Liver (tissue), 9 donors: ENCODE results near the gene TMEM269. TPM values are rescaled to one million over a fixed set of nuclear protein-coding genes. Genes with fewer than 3 reads are reported as not detected.

Experiments
- DNase-seq: peaks from one replicate; pipeline ENCODE4 v3.0.0-alpha.2; 2017; ENCODE audit warnings: low spot score
- H3K27ac ChIP-seq, 2 donors: one replicate each; pipeline ENCODE4 v1.7.0; 2013; ENCODE audit warnings: inconsistent platforms in 2 of 2, low read length in 2 of 2, control low read depth in 1 of 2, low read depth in 1 of 2, mild to moderate bottlenecking in 1 of 2
- H3K27me3 ChIP-seq, 4 donors: one replicate each; pipeline versions ENCODE4 v1.6.1 to v1.7.0; 2013; ENCODE audit warnings: low read length in 3 of 4, inconsistent platforms in 1 of 4, mild to moderate bottlenecking in 1 of 4, moderate library complexity in 1 of 4; ENCODE audit not compliant: control insufficient read depth in 4 of 4, insufficient read depth in 4 of 4
- H3K36me3 ChIP-seq, 4 donors: one replicate each; pipeline versions ENCODE4 v1.6.1 to v1.7.0; 2013; ENCODE audit warnings: low read length in 3 of 4, mild to moderate bottlenecking in 3 of 4, low read depth in 1 of 4, moderate library complexity in 1 of 4; ENCODE audit not compliant: control insufficient read depth in 4 of 4, insufficient read depth in 3 of 4
- H3K4me1 ChIP-seq, 4 donors: one replicate each; pipeline versions ENCODE4 v1.6.1 to v1.7.0; 2013; ENCODE audit warnings: low read length in 3 of 4, mild to moderate bottlenecking in 3 of 4, moderate library complexity in 1 of 4; ENCODE audit not compliant: control insufficient read depth in 4 of 4, insufficient read depth in 4 of 4
- H3K4me3 ChIP-seq, 3 donors: one replicate each; pipeline versions ENCODE4 v1.6.1 to v1.7.0; 2013; ENCODE audit warnings: low read length in 3 of 3, control low read depth in 1 of 3, low read depth in 1 of 3, mild to moderate bottlenecking in 1 of 3
- H3K9ac ChIP-seq, 2 donors: one replicate each; pipeline ENCODE4 v1.7.0; 2013; ENCODE audit warnings: low read length in 2 of 2, mild to moderate bottlenecking in 2 of 2, moderate library complexity in 2 of 2, control low read depth in 1 of 2, low read depth in 1 of 2
- H3K9me3 ChIP-seq, 4 donors: one replicate each; pipeline versions ENCODE4 v1.6.1 to v1.7.0; 2013; ENCODE audit warnings: low read length in 3 of 4; ENCODE audit not compliant: control insufficient read depth in 4 of 4
- ATF3 ChIP-seq: IDR thresholded peaks from 2 replicates; pipeline ENCODE4 v1.6.1; 2016; ENCODE audit warnings: antibody characterized with exemption
- CTCF ChIP-seq: fragments of 150-350 bp; IDR thresholded peaks from 2 replicates; pipeline ENCODE4 v1.5.1; 2017; ENCODE audit warnings: improper control_type of control experiment, low read depth, low read length; ENCODE audit not compliant: missing input control
- EGR1 ChIP-seq, 2 donors: IDR thresholded peaks; 2 replicates each; pipeline ENCODE4 v1.6.1; 2016 to 2018; ENCODE audit warnings: antibody characterized with exemption in 2 of 2, low read depth in 2 of 2
- FOXA1 ChIP-seq: IDR thresholded peaks from 2 replicates; pipeline ENCODE4 v1.6.1; 2016; ENCODE audit warnings: antibody characterized with exemption
- FOXA2 ChIP-seq: IDR thresholded peaks from 2 replicates; pipeline ENCODE4 v1.6.1; 2016; ENCODE audit warnings: antibody characterized with exemption
- GABPA ChIP-seq, 2 donors: IDR thresholded peaks in 1 of 2; conservative IDR thresholded peaks in 1 of 2; 2 replicates each; pipeline ENCODE4 v1.6.1; 2016; ENCODE audit warnings: antibody characterized with exemption in 2 of 2, mild to moderate bottlenecking in 1 of 2, moderate library complexity in 1 of 2
- HNF4A ChIP-seq, 2 donors: conservative IDR thresholded peaks; 2 replicates each; pipeline ENCODE4 v1.6.1; 2016; ENCODE audit warnings: antibody characterized with exemption in 2 of 2, mild to moderate bottlenecking in 2 of 2
- HNF4G ChIP-seq: IDR thresholded peaks from 2 replicates; pipeline ENCODE4 v1.6.1; 2016; ENCODE audit warnings: antibody characterized with exemption
- JUND ChIP-seq, 2 donors: IDR thresholded peaks; 2 replicates each; pipeline ENCODE4 v1.6.1; 2016; ENCODE audit warnings: antibody characterized with exemption in 2 of 2
- MAX ChIP-seq: IDR thresholded peaks from 2 replicates; pipeline ENCODE4 v1.6.1; 2016; ENCODE audit warnings: antibody characterized with exemption
- NR2F2 ChIP-seq: IDR thresholded peaks from 2 replicates; pipeline ENCODE4 v1.6.1; 2016; ENCODE audit warnings: antibody characterized with exemption
- REST ChIP-seq: IDR thresholded peaks from 2 replicates; pipeline ENCODE4 v1.6.1; 2016; ENCODE audit warnings: antibody characterized with exemption, mild to moderate bottlenecking
- RXRA ChIP-seq, 2 donors: IDR thresholded peaks; 2 replicates each; pipeline ENCODE4 v1.6.1; 2017 to 2018; ENCODE audit warnings: antibody characterized with exemption in 2 of 2, mild to moderate bottlenecking in 1 of 2
- SP1 ChIP-seq: IDR thresholded peaks from 2 replicates; pipeline ENCODE4 v1.6.1; 2018; ENCODE audit warnings: antibody characterized with exemption, mild to moderate bottlenecking
- TAF1 ChIP-seq: conservative IDR thresholded peaks from 2 replicates; pipeline ENCODE4 v1.6.1; 2016; ENCODE audit warnings: antibody characterized with exemption, mild to moderate bottlenecking
- YY1 ChIP-seq: IDR thresholded peaks from 2 replicates; pipeline ENCODE4 v1.6.1; 2016; ENCODE audit warnings: antibody characterized with exemption, mild to moderate bottlenecking
- ZBTB33 ChIP-seq: IDR thresholded peaks from 2 replicates; pipeline ENCODE4 v1.6.1; 2016; ENCODE audit warnings: antibody characterized with exemption
- WGBS: extraction: QIAGEN DNeasy Blood & Tissue Kit; methylation state at CpG from one replicate; pipeline ENCODE4 v1.1.7; 2013; 5-methylcytosine and 5-hydroxymethylcytosine counted together
- polyA plus RNA-seq, 2 donors: library from polyadenylated mRNA; stranded (reverse) in 1 of 2; unstranded in 1 of 2; fragments of 200-250 nt in 1 of 2; fragments of >200 nt in 1 of 2; fragmentation: Nextera tagmentation in 1 of 2; extraction: Ambion mirVana in 1 of 2; gene quantifications; one replicate each; pipeline versions ENCODE4 v1.2.1 to v1.2.3, GENCODE V29; 2013 to 2015
- total RNA-seq, 2 donors: library from RNA; depleted of rRNA; stranded (reverse); fragments of >200 nt; gene quantifications; one replicate each; pipeline ENCODE4 v1.2.3, GENCODE V29; 2014
- donor health status: healthy.
- donor health status: healthy.
- donor health status: healthy.
- donor health status: healthy.
- donor health status: healthy.

The TMEM269 gene
- total and polyA plus RNA-seq, 4 donors, result 0.05 to 0.08 TPM; not detected in 2

DNA sequence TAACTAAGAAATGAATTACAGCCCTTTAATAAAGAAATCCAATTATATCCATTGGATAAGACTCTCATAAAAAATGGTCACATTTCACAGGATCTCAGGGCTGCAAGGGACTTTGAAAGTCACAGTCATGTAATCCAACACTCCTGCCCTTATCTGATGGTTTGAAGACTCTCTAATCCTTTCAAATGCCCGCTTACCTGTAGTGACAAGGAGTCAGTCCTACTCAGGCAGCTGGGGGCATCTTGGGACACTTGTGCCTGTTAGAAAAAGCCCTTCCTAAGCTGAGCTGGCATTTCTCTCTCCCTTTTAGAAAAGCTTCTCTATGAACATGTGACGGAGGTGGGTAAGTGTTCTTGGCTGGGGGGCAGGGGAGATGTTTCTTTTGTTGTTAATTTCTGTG is 50.6 kb downstream of the TMEM269 start:
- TF ChIP-seq EGR1 (IDR thresholded peaks at IDR 0.05; ENCODE audit: low read depth in 2 of 2) (no peak), FOXA1 (no peak), FOXA2 (no peak), REST (no peak), RXRA (IDR thresholded peaks at IDR 0.05) (no peak), YY1 (no peak), CTCF (no peak), TAF1 (no peak), HNF4G (no peak), GABPA (IDR thresholded peaks at IDR 0.05 in 1 of 2, conservative IDR thresholded peaks at IDR 0.05 in 1 of 2) (no peak), JUND (IDR thresholded peaks at IDR 0.05) (no peak), NR2F2 (no peak), ZBTB33 (no peak), HNF4A (conservative IDR thresholded peaks at IDR 0.05) (no peak), SP1 (no peak), MAX (no peak)
- Histone ChIP-seq H3K4me3 (no peak overlapping the region), H3K27me3 (no peaks in the 10 kb centered on the region), H3K9me3 (no peaks in the 10 kb centered on the region), H3K4me1 (no peaks in the 10 kb centered on the region), H3K9ac (no peak overlapping the region), H3K36me3 (peaks cover 0 to 15% (median 4%) of the 10 kb centered on the region in 4 donors), H3K27ac (no peak overlapping the region)
- no peak for DNase-seq
- 98% methylated on average over 2 of the region's 2 CpGs for WGBS

DNA sequence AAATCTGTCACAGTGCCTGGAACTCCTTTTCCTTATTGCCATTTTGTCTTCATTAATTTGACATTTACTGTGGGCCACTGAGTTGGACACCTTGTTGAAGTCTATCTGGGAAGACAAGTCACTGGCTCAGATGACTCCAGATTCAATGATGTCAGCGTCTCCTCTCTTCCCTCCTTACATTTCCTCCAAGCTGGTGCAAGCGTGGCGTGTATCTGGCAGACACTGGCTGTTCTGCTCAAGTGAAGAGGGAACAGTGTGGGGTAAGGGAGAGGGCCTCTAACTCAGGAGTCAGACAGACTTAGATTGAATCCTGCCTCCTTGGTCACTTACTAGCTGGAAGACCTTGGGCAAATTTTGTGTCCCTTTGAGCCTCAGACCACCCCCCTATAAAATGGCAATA is 52.9 kb downstream of the TMEM269 start:
- Histone ChIP-seq H3K36me3 (peaks cover 1 to 19% (median 12%) of the 10 kb centered on the region in 4 donors), H3K4me1 (no peaks in the 10 kb centered on the region), H3K27me3 (no peaks in the 10 kb centered on the region), H3K4me3 (no peak overlapping the region), H3K27ac (no peak overlapping the region), H3K9me3 (no peaks in the 10 kb centered on the region), H3K9ac (no peak overlapping the region)
- no peak for DNase-seq
- 61% methylated on average over 3 of the region's 3 CpGs for WGBS
- no peak for TF ChIP-seq NR2F2
- TF ChIP-seq HNF4G, result no peak
- no peak for TF ChIP-seq HNF4A (conservative IDR thresholded peaks at IDR 0.05)
- no peak for TF ChIP-seq REST
- no peak for TF ChIP-seq JUND (IDR thresholded peaks at IDR 0.05)
- TF ChIP-seq ATF3, result no peak
- no peak for TF ChIP-seq YY1
- TF ChIP-seq TAF1, result no peak
- no peak for TF ChIP-seq MAX
- no peak for TF ChIP-seq RXRA (IDR thresholded peaks at IDR 0.05)
- TF ChIP-seq ZBTB33, result no peak
- TF ChIP-seq EGR1 (IDR thresholded peaks at IDR 0.05; ENCODE audit: low read depth in 2 of 2), result no peak
- TF ChIP-seq FOXA1, result no peak
- no peak for TF ChIP-seq SP1
